GM12892 (cell line): Measurements from ENCODE around the gene UGT1A8.
"Not testable (repeated sequence)": the region's sequence is repeated elsewhere in the genome, so short reads cannot be mapped to it uniquely, and the experiment has no call there.

Experiments
- DNase-seq: peaks from one replicate; pipeline ENCODE4 v3.0.0; 2011; ENCODE audit not compliant: insufficient read length
- FAIRE-seq: peaks from 2 replicates; lab custom pipeline; 2011; peaks lifted over from hg19 to GRCh38; lab: Jason Lieb, UNC
- POLR2A ChIP-seq: IDR thresholded peaks from 2 replicates; pipeline ENCODE4 v1.6.1; 2011; ENCODE audit warnings: low read depth, low read length, control low read depth
- POLR2AphosphoS5 ChIP-seq: IDR thresholded peaks from 2 replicates; pipeline ENCODE4 v1.6.1; 2011; ENCODE audit warnings: low read depth, low read length, control low read depth
- TAF1 ChIP-seq: IDR thresholded peaks from 2 replicates; pipeline ENCODE4 v1.6.1; 2011; ENCODE audit warnings: low read depth, mild to moderate bottlenecking, control low read depth, low read length, borderline replicate concordance

The UGT1A8 gene

DNA sequence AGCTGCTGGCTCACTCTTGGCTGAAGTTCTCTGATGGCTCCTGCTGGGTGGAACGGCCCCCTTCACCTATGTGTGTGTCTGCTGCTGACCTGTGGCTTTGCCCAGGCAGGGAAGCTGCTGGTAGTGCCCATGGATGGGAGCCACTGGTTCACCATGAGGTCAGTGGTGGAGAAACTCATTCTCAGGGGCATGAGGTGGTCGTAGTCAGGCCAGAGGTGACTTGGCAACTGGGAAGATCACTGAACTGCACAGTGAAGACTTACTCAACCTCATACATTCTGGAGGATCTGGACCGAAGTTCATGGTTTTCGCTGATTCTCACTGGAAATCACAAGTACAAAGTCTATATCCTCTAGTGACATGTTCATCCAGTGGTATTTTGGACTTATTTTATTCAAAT lies 13.9 kb upstream of the UGT1A8 start:
- FAIRE-seq (no peak), DNase-seq (no peak)
- TF ChIP-seq TAF1 (no peak), POLR2A (no peak), POLR2AphosphoS5 (no peak)

DNA sequence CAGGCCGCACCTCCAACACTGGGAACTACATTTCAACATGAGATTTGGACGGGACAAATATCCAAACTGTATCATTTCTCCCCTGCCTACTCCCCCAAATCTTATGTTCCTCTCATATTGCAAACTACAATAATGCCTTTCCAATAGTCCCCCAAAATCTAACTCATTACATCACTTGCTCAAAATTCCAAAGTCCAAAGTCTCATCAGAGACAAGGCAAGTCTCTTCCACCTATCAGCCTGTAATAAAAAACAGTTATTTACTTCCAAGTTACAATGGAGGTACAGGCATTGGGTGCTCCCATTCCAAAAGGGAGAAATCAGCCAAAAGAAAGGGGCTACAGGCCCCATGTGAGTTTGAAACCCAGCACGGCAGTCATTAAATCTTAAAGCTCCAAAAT lies 12.6 kb upstream of the UGT1A8 start:
- TF ChIP-seq TAF1 (no peak), POLR2AphosphoS5 (no peak), POLR2A (no peak)
- no peak for DNase-seq
- no peak for FAIRE-seq

DNA sequence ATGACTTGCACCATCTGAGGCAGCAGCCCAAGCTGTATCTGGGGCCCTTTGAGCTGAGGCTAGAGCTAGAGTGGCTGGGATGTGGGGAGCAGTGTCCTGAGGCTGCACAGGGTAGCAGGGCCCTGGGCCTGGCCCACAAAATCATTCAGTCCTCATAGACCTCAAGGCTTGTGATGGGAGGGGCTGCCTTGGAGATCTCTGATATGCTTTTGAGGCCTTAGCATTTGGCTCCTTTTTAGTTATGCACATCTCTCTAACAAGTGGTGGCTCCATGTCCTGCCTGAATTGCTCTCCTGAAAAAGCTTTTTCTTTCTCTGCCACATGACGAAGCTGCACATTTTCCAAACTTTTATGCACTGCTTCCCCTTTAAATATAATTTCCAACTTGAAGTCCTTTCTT lies 11.8 kb upstream of the UGT1A8 start:
- FAIRE-seq: no peak

DNA sequence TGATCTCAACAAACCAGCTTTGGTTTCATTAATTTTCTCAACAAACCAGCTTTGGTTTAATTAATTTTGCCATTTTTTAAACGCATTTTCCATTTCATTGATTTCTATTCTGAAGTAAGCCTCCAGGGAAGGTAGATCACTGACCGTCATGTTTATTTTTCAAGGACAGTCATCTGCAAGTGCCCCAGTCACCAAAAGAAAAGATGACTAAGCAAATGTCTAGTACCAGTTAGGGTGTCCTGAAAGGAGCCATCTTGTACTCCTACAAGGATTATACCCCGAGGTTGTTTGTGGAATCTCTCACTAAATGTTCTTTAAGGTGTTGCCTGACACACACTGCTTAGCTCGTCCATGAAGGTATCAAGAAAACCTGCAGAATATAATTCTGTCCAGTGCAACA lies 6.1 kb upstream of the UGT1A8 start:
- DNase-seq: no peak
- no peak for FAIRE-seq
- TF ChIP-seq POLR2A: no peak
- TF ChIP-seq POLR2AphosphoS5: no peak
- TF ChIP-seq TAF1: no peak

More for the DNA sequence above, 11.8 kb upstream of the UGT1A8 start:
- DNase-seq: no peak
- TF ChIP-seq TAF1: no peak

DNA sequence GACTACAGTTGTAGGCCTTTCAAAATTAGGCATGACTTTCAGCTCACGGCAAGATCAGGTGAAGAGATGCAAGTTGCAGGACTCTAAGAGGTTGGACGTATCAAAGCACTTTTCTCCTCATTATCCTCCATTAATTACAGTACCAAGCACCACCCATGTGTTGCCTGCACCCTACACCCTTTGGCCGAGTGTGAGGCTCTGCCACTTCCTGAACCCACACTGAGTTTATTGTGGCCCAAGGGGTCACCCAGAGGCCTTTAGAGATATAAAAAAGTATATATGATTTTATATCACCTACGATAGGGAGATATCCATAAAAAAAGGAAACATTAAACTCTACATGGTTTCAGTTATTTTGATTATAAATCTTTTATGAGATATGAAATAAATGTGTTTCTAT lies 2.8 kb downstream of the UGT1A8 start:
- TF ChIP-seq POLR2A (no peak), POLR2AphosphoS5 (no peak), TAF1 (no peak)
- DNase-seq: no peak
- no peak for FAIRE-seq

DNA sequence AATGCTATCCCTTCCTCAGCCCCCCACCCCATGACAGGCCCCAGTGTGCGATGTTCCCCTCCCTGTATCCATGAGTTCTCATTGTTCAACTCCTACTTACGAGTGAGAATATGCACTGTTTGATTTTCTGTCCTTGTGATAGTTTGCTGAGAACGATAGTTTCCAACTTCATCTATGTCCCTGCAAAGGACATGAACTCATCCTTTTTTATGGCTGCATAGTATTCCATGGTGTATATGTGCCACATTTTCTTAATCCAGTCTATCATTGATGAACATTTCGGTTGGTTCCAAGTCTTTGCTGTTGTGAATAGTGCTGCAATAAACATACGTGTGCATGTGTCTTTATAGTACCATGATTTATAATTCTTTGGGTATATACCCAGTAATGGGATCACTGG lies 4.4 kb downstream of the UGT1A8 start:
- not testable (repeated sequence) for FAIRE-seq, DNase-seq

DNA sequence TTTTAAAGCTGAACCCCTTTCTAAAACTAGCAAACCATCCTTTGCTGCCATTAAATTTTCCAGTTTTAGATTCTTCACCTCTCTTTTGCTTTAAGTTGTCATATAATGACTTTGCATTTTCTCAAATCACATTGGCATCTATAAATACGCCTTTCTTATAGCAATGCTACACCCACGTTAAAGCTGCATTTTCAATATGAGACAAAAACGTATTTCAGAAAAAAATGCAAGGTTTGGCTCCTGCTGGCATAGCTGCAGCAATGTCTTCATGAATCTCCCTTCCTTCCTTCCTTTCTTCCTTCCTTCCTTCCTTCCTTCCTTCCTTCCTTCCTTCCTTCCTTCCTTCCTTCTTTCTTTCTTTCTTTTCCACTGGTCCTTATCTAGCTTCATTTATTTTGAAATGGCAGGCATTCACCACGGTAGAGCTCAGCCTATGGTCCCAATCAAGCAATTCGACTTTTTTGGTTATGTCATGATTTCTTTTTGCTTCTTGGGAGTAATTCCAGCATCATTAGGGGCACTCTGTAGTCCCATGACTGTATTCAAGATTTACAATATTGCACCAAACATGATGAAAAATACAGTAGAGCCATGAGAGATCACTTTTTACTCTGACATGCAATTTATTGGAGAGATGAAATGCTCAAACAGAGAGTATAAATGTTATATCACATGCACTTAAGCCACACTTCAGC lies 10.0 kb downstream of the UGT1A8 start:
- TF ChIP-seq TAF1: no peak
- no peak for TF ChIP-seq POLR2AphosphoS5
- TF ChIP-seq POLR2A: no peak
- FAIRE-seq: no peak

DNA sequence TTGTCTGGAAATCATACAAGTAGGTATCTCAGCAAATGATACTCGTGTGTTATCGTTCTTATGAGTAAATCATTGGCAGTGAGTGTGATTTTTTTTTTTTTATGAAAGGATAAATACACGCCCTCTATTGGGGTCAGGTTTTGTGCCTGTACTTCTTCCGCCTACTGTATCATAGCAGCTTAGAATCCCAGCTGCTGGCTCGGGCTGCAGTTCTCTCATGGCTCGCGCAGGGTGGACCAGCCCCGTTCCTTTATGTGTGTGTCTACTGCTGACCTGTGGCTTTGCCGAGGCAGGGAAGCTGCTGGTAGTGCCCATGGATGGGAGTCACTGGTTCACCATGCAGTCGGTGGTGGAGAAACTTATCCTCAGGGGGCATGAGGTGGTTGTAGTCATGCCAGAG lies 18.9 kb downstream of the UGT1A8 start, which contains the start of gene UGT1A10:
UGT1A10 (plus strand) TSS at position 143 of the 400 bp plus-strand sequence; CDS start at position 218, 75 bp downstream.
- not testable (repeated sequence) for DNase-seq, FAIRE-seq

More for the DNA sequence above, 10.0 kb downstream of the UGT1A8 start:
- no peak for DNase-seq

DNA sequence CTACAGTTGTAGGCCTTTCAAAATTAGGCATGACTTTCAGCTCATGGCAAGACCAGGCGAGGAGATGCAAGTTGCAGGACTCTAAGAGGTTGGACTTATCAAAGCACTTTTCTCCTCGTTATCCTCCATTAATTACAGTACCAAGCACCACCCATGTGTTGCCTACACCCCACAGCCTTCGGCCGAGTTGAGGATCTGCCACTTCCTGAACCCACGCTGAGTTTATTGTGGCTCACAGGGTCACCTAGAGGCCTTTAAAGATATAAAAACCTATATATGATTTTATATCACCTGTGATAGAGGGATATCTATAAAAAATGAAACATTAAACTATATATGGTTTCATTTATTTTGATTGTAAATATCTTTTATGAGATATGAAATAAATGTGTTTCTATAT lies 21.4 kb downstream of the UGT1A8 start:
- no peak for TF ChIP-seq POLR2A
- TF ChIP-seq POLR2AphosphoS5: no peak
- TF ChIP-seq TAF1: no peak
- DNase-seq: no peak
- FAIRE-seq: no peak

DNA sequence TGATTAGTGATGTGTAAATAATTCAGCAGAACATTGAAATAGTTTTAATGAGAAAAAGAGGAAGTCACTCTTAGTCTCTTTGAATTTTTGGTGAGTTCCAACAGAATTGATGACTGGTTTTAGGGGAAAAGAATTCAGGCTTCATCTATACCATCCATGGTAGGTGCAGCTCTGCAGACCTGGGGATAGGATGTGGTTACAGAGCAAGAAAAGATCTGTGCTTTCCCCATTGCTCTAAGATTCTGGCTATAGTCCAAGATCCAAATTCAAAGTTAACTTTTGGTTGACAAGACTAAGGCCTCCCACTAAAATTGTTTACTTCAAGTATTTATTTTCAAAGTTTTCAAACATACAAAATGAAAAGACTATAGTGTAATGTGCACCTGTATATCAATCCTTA lies 22.4 kb downstream of the UGT1A8 start:
- TF ChIP-seq POLR2AphosphoS5 (no peak), POLR2A (no peak), TAF1 (no peak)
- FAIRE-seq: no peak
- no peak for DNase-seq

DNA sequence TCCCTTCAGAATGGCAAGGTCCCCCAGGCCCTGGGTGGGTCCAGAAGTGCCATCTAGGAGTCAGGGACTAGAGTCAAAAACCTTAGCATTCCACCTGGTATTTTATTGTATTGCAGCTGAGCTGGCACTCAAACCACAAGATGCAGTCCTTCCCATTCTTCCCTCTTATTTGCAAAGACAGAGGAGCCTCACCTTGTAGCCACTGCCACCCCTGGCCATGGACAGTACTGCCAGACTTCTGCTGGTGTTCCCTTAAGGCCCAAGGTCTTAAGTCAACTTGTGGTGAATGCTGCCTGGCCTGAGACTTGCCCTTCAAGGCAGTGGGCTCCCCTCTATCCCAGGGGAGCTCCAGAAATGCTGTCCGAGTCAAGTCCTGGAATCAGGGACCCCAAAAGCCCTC lies 25.7 kb downstream of the UGT1A8 start:
- TF ChIP-seq TAF1 (no peak), POLR2A (no peak), POLR2AphosphoS5 (no peak)
- DNase-seq: no peak
- no peak for FAIRE-seq

DNA sequence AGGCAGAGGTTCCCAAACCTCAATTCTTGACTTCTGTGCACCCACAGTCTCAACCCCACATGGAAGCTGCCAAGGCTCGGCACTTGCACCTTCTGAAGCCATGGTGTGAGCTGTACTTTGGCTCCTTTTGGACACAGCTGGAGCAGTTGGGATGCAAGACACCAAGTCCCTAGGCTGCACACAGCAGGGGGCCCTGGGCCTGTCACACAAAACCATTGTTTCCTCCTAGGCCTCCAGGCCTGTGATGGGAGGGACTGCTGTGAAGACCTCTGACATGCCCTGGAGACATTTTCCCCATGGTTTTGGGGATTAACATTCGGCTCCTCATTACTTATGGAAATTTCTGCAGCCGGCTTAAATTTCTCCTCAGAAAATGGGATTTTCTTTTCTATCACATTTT lies 28.6 kb downstream of the UGT1A8 start:
- not testable (repeated sequence) for DNase-seq, FAIRE-seq

DNA sequence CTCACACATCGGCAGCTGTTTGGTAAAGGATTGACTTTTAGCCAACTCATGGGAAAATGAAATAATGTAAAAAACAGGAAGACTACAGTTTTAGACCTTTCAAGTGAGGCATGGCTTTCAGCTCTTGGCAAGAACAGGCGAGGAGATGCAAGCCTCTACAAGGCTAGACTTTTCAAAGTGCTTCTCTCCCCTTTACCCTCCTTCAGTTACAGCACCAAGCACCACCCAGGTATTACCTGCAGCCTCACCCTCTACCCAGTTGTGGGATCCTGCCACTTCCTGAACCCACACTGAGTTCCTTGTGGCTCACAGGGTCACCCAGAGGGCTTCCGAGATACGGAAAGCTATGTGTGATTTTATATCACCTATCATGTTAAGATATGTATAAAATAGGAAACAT lies 33.5 kb downstream of the UGT1A8 start:
- FAIRE-seq (no peak), DNase-seq (no peak)
- TF ChIP-seq POLR2AphosphoS5 (no peak), POLR2A (no peak), TAF1 (no peak)
